TTC549 (cell line): ENCODE data around the gene TAF11L8.
"Not testable (repeated sequence)": the region's sequence is repeated elsewhere in the genome, so short reads cannot be mapped to it uniquely, and the experiment has no call there.

Experiments
- FAIRE-seq: peaks from 2 replicates; lab custom pipeline; 2012; peaks lifted over from hg19 to GRCh38; lab: Jason Lieb, UNC

The TAF11L8 gene

GRCh38 chr5:17590860-17591259 is at the start of gene TAF11L8:
TAF11L8 (minus strand) TSS chr5:17590960.
- not testable (repeated sequence) for FAIRE-seq

- FAIRE-seq, result no peak
Observed at GRCh38 chr5:17634160-17634559, 43.4 kb upstream of the TAF11L8 start, which contains the start of gene TAF11L14. TAF11L14 (plus strand) TSS chr5:17634460.

GRCh38 chr5:17631788-17632187 is 41.0 kb upstream of the TAF11L8 start, which contains the start of gene TAF11L13:
TAF11L13 (plus strand) TSS chr5:17632088.
- not testable (repeated sequence) for FAIRE-seq

GRCh38 chr5:17625686-17626085 is 34.9 kb upstream of the TAF11L8 start:
- FAIRE-seq, result no peak

GRCh38 chr5:17620627-17621026 is 29.9 kb upstream of the TAF11L8 start:
- FAIRE-seq, result no peak

GRCh38 chr5:17619354-17619753 is 28.6 kb upstream of the TAF11L8 start:
- FAIRE-seq, result no peak

GRCh38 chr5:17614872-17615605 is 24.3 kb upstream of the TAF11L8 start:
- FAIRE-seq, result no peak

- not testable (repeated sequence) for FAIRE-seq
Observed at GRCh38 chr5:17610092-17610491, 19.3 kb upstream of the TAF11L8 start, which contains the start of gene TAF11L12. TAF11L12 (plus strand) TSS chr5:17610392.

- FAIRE-seq, result not testable (repeated sequence)
Observed at GRCh38 chr5:17607461-17607860, 16.7 kb upstream of the TAF11L8 start.

GRCh38 chr5:17604951-17605350 is 14.2 kb upstream of the TAF11L8 start:
- FAIRE-seq, result no peak

- not testable (repeated sequence) for FAIRE-seq
Observed at GRCh38 chr5:17603880-17604279, 13.1 kb upstream of the TAF11L8 start, which contains the start of gene TAF11L11. TAF11L11 (plus strand) TSS chr5:17604183.

- FAIRE-seq, result not testable (repeated sequence)
Observed at GRCh38 chr5:17597728-17598127, 7.0 kb upstream of the TAF11L8 start, which contains the start of gene TAF11L10. TAF11L10 (minus strand) TSS chr5:17597828.

GRCh38 chr5:17594255-17594654 is 3.5 kb upstream of the TAF11L8 start, which contains the start of gene TAF11L9:
TAF11L9 (minus strand) TSS chr5:17594394.
- not testable (repeated sequence) for FAIRE-seq

- FAIRE-seq, result not testable (repeated sequence)
Observed at GRCh38 chr5:17585658-17586057, 5.1 kb downstream of the TAF11L8 start, which contains the start of gene TAF11L7. TAF11L7 (minus strand) TSS chr5:17585758.
